Pons (tissue), 1 donor: ENCODE data around the gene RXRG.
A peak's percentile ranks its signal among the peaks of the same experiment; 100 is the strongest.

Source experiments
- DNase-seq: peaks from one replicate; pipeline ENCODE4 v3.0.0-alpha.2; 2016; ENCODE audit warnings: low spot score

Gene RXRG

GRCh38 chr1:165369255-165369848 is 75.6 kb downstream of the RXRG start:
- DNase-seq: peak; percentile 52

GRCh38 chr1:165367375-165367993 is 77.4 kb downstream of the RXRG start:
- DNase-seq: peak; percentile 80

- DNase-seq: no peak
Measured at GRCh38 chr1:165365341-165365740, 79.6 kb downstream of the RXRG start.

- DNase-seq: no peak
Measured at GRCh38 chr1:165364568-165365133, 80.3 kb downstream of the RXRG start.

GRCh38 chr1:165356876-165357275 is 88.0 kb downstream of the RXRG start:
- no peak for DNase-seq

GRCh38 chr1:165355977-165356811 is 88.7 kb downstream of the RXRG start, which contains the start of gene LMX1A:
TSS of gene LMX1A (minus strand) at chr1:165356715. CDS start at chr1:165355559, 1,156 bp downstream.
- no peak for DNase-seq

GRCh38 chr1:165355139-165355976 is 89.6 kb downstream of the RXRG start:
- no peak for DNase-seq

GRCh38 chr1:165354739-165355138 is 90.2 kb downstream of the RXRG start:
- no peak for DNase-seq

- DNase-seq: no peak
Measured at GRCh38 chr1:165353731-165354671, 90.9 kb downstream of the RXRG start.

- no peak for DNase-seq
Measured at GRCh38 chr1:165352442-165353293, 92.3 kb downstream of the RXRG start.

GRCh38 chr1:165351863-165352441 is 93.0 kb downstream of the RXRG start:
- no peak for DNase-seq
